NCI-H2171 (cell line): ENCODE measurements around the gene STRAP.
"Not testable (repeated sequence)": the region's sequence is repeated elsewhere in the genome, so short reads cannot be mapped to it uniquely, and the experiment has no call there.

Source experiments
- DNase-seq: peaks from one replicate; lab custom pipeline; 2025; lab: John Stamatoyannopoulos, UW

STRAP gene

GRCh38 chr12:15928346-15928745, 46.2 kb downstream of the STRAP start:
- DNase-seq = no peak

- no peak for DNase-seq
Observed at GRCh38 chr12:15928870-15929571, 46.8 kb downstream of the STRAP start.

- DNase-seq = peak; percentile 27
Observed at GRCh38 chr12:15931590-15932053, 49.4 kb downstream of the STRAP start.

- no peak for DNase-seq
Observed at GRCh38 chr12:15932327-15932726, 50.1 kb downstream of the STRAP start.

GRCh38 chr12:15932971-15933370, 50.8 kb downstream of the STRAP start:
- DNase-seq = no peak

- no peak for DNase-seq
Observed at GRCh38 chr12:15933751-15934150, 51.6 kb downstream of the STRAP start.

- DNase-seq = no peak
Observed at GRCh38 chr12:15936751-15937150, 54.6 kb downstream of the STRAP start.

- DNase-seq = no peak
Observed at GRCh38 chr12:15937902-15938301, 55.7 kb downstream of the STRAP start.

GRCh38 chr12:15939111-15939510, 56.9 kb downstream of the STRAP start:
- DNase-seq = no peak

GRCh38 chr12:15942475-15942874, 60.3 kb downstream of the STRAP start:
- DNase-seq = no peak

- not testable (repeated sequence) for DNase-seq
Observed at GRCh38 chr12:15943519-15943918, 61.3 kb downstream of the STRAP start.

- DNase-seq = not testable (repeated sequence)
Observed at GRCh38 chr12:15948461-15948860, 66.3 kb downstream of the STRAP start.
